Islet of Langerhans (tissue), 1 donor: ENCODE data around the gene ZNF558.

Source experiments
- FAIRE-seq: peaks from one replicate; lab custom pipeline; 2011; peaks lifted over from hg19 to GRCh38; lab: Jason Lieb, UNC

Gene ZNF558

GRCh38 chr19:8832132-8833021 lies at the start of gene ZNF558, which contains the start of gene MBD3L1:
TSS of gene ZNF558 (minus strand) at chr19:8832304. CDS start at chr19:8822659, 9,645 bp downstream.
TSS of gene MBD3L1 (plus strand) at chr19:8832377. CDS start at chr19:8842679, 10,302 bp downstream.
- no peak for FAIRE-seq

- FAIRE-seq: no peak
Observed at GRCh38 chr19:8881512-8881911, 49.4 kb upstream of the ZNF558 start.

- no peak for FAIRE-seq
Observed at GRCh38 chr19:8880868-8881488, 48.9 kb upstream of the ZNF558 start.

- FAIRE-seq: no peak
Observed at GRCh38 chr19:8877854-8878705, 46.0 kb upstream of the ZNF558 start.

GRCh38 chr19:8866344-8866743 lies 34.2 kb upstream of the ZNF558 start:
- FAIRE-seq: no peak

GRCh38 chr19:8858260-8858659 lies 26.2 kb upstream of the ZNF558 start:
- FAIRE-seq: no peak

GRCh38 chr19:8850488-8850887 lies 18.4 kb upstream of the ZNF558 start:
- no peak for FAIRE-seq

GRCh38 chr19:8849232-8849631 lies 17.1 kb upstream of the ZNF558 start:
- no peak for FAIRE-seq

GRCh38 chr19:8846819-8847218 lies 14.7 kb upstream of the ZNF558 start:
- no peak for FAIRE-seq

- no peak for FAIRE-seq
Observed at GRCh38 chr19:8840708-8841107, 8.6 kb upstream of the ZNF558 start.

- no peak for FAIRE-seq
Observed at GRCh38 chr19:8835877-8836276, 3.8 kb upstream of the ZNF558 start.

- no peak for FAIRE-seq
Observed at GRCh38 chr19:8835446-8835845, 3.3 kb upstream of the ZNF558 start.

GRCh38 chr19:8831832-8832131 lies 322 bp downstream of the ZNF558 start:
- FAIRE-seq: no peak

GRCh38 chr19:8831373-8831772 lies 731 bp downstream of the ZNF558 start:
- no peak for FAIRE-seq

GRCh38 chr19:8827277-8827676 lies 4.8 kb downstream of the ZNF558 start:
- FAIRE-seq: no peak

- FAIRE-seq: no peak
Observed at GRCh38 chr19:8826371-8826770, 5.7 kb downstream of the ZNF558 start.

- FAIRE-seq: no peak
Observed at GRCh38 chr19:8821748-8822241, 10.3 kb downstream of the ZNF558 start.

GRCh38 chr19:8820234-8820633 lies 11.9 kb downstream of the ZNF558 start:
- FAIRE-seq: no peak

GRCh38 chr19:8815780-8816179 lies 16.3 kb downstream of the ZNF558 start:
- no peak for FAIRE-seq

GRCh38 chr19:8814176-8814575 lies 17.9 kb downstream of the ZNF558 start:
- no peak for FAIRE-seq

- FAIRE-seq: no peak
Observed at GRCh38 chr19:8811315-8812172, 20.6 kb downstream of the ZNF558 start.

GRCh38 chr19:8806661-8807060 lies 25.4 kb downstream of the ZNF558 start:
- no peak for FAIRE-seq
